HepG2 (cell line): ENCODE results near the gene UCN3.

Source experiments
- TF ChIP-seq, protein P1 (sequence below): sonication (generic); formaldehyde crosslinking; IDR thresholded peaks from 2 replicates; pipeline ENCODE4 v1.5.0; 2020; ENCODE audit warnings: mild to moderate bottlenecking, missing genetic modification reagents, moderate library complexity
- TF ChIP-seq, protein P2 (sequence below): IDR thresholded peaks from 2 replicates; pipeline ENCODE4 v1.6.1; 2012; ENCODE audit warnings: inconsistent platforms

DNA sequence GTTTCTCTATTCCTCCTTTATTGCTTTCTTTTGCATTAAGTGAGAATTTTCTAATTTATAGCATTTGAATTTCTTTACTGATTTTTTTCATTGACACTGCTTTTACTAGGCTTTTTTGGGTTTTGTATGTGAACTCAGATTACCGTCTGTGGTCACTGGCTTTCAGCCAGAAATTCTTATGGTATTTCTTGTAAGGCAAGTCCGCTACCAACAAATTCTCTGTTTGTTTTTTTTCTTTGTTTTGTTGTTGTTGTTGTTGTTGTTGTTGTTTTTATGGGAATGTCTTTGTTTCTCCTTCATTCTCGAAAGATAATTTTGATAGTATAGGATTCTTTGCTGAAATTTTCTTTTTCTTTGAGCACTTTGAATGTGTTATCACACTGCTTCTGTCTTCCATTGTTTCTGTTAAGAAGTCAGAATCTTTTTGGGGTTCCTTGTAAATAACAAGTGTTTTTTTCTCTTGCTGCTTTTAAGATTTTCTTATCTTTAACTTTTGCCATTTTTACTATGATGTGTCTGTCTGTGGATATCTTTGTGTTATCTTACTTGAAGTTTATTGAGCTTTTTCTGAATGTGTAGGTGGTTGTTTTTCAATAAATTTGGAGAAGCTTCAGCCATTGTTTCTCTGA is 54.8 kb downstream of the UCN3 start:
- TF ChIP-seq, protein P1, sequence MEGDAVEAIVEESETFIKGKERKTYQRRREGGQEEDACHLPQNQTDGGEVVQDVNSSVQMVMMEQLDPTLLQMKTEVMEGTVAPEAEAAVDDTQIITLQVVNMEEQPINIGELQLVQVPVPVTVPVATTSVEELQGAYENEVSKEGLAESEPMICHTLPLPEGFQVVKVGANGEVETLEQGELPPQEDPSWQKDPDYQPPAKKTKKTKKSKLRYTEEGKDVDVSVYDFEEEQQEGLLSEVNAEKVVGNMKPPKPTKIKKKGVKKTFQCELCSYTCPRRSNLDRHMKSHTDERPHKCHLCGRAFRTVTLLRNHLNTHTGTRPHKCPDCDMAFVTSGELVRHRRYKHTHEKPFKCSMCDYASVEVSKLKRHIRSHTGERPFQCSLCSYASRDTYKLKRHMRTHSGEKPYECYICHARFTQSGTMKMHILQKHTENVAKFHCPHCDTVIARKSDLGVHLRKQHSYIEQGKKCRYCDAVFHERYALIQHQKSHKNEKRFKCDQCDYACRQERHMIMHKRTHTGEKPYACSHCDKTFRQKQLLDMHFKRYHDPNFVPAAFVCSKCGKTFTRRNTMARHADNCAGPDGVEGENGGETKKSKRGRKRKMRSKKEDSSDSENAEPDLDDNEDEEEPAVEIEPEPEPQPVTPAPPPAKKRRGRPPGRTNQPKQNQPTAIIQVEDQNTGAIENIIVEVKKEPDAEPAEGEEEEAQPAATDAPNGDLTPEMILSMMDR (CRISPR knock-in tag): no peak
- TF ChIP-seq, protein P2, sequence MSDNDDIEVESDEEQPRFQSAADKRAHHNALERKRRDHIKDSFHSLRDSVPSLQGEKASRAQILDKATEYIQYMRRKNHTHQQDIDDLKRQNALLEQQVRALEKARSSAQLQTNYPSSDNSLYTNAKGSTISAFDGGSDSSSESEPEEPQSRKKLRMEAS: no peak
